Measurements from ENCODE around the gene NUCKS1. TPM values are rescaled to one million over a fixed set of nuclear protein-coding genes. Genes with fewer than 3 reads are reported as not detected.
A peak's percentile ranks its signal among the peaks of the same experiment; 100 is the strongest.

Gene NUCKS1
- total RNA-seq, 1 experiment from 2014 or later = 427 TPM

DNA sequence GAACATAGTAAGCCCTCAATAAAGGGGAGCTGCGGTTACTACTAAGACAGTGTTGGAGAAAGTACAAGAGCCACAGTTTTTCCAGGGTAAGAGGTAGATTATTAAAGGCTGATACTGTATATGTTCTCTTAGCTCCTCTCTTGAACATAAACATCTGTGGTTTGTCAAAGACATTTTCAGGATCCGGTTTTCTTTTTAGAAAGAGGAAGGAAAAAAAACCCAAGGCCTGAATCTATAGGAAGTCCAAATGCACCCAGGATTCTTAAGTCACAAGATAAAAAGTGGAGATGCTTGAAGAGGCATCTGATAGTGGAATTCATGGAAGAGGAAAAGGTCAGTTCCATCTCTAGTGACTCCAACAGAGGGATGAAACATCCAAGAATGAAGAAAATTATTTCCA, 45.1 kb downstream of the NUCKS1 start:
- Histone ChIP-seq H3K27me3 (ENCODE audit: insufficient read depth, low read length) (no peaks in the 10 kb centered on the region), H4K5ac (ENCODE audit: insufficient read length, low read depth, low read length) (no peak overlapping the region), H3K18ac (ENCODE audit: insufficient read length, low read depth, low read length) (no peak overlapping the region), H4K91ac (ENCODE audit: insufficient read length, low read depth, low read length) (no peak overlapping the region), H3T11ph (ENCODE audit: low read length) (no peak overlapping the region), H3K4me2 (ENCODE audit: insufficient read depth, insufficient read length, low read length) (no peak overlapping the region), H2BK5ac (ENCODE audit: insufficient read length, low read length) (no peak overlapping the region), H3K23ac (ENCODE audit: insufficient read length, low read depth, low read length) (no peak overlapping the region), H3K56ac (ENCODE audit: insufficient read length, low read depth, low read length) (no peak overlapping the region), H2BK20ac (ENCODE audit: low read depth, low read length, poor library complexity, severe bottlenecking) (no peak overlapping the region), H3K4ac (ENCODE audit: low read depth, low read length) (no peak overlapping the region), H2AFZ (ENCODE audit: low read length) (no peak overlapping the region), H4K20me1 (ENCODE audit: control insufficient read depth, insufficient read depth, insufficient read length) (no peaks in the 10 kb centered on the region), H3K9ac (ENCODE audit: extremely low read depth, insufficient read length, low read length) (no peak overlapping the region), H4K8ac (replicated peaks; ENCODE audit: insufficient read length, low read depth, low read length) (no peak overlapping the region), H3K9me3 (ENCODE audit: control insufficient read depth, low read depth, low read length) (no peaks in the 10 kb centered on the region), H2BK120ac (ENCODE audit: low read depth, low read length, poor library complexity, severe bottlenecking) (no peak overlapping the region), H3K4me1 (ENCODE audit: insufficient read depth, low read length) (peaks cover 3% of the 10 kb centered on the region; the same call in 1 of the 2 replicates), H2BK15ac (ENCODE audit: low read depth, low read length) (no peak overlapping the region), H3K14ac (ENCODE audit: insufficient read depth, low read length) (no peak overlapping the region), H3K23me2 (ENCODE audit: insufficient read length, low read depth, low read length, poor library complexity, severe bottlenecking) (no peaks in the 10 kb centered on the region), H2AK5ac (ENCODE audit: insufficient read length, low read length) (no peak overlapping the region), H2BK12ac (ENCODE audit: insufficient read length, low read depth, low read length) (no peak overlapping the region), H3K79me2 (ENCODE audit: insufficient read depth, low read length) (no peaks in the 10 kb centered on the region), H3K79me1 (ENCODE audit: insufficient read depth, low read depth, low read length, poor library complexity, severe bottlenecking) (no peaks in the 10 kb centered on the region), H3K27ac (ENCODE audit: insufficient read length, low read depth, low read length) (no peak overlapping the region)
- Mint-ChIP-seq H3K9me3 (no peaks in the 10 kb centered on the region), H3K36me3 (ENCODE audit: insufficient read depth in 1 of 3, low read depth in 3 of 3) (peaks cover 0 to 4% (median 3%) of the 10 kb centered on the region in 3 experiments; a peak in 3 of 7 replicates), H3K4me1 (peaks cover 24 to 30% of the 10 kb centered on the region in 2 experiments), H3K4me3 (no peak overlapping the region), H3K27me3 (ENCODE audit: low read depth) (no peaks in the 10 kb centered on the region), H3K27ac (peak overlapping the region in 1 of 3 experiments; percentile 41; a peak in 2 of 7 replicates)
- no peak for DNase-seq
- no CpG with 5 or more reads among the region's 2 CpGs for WGBS (ENCODE audit: extremely low coverage, insufficient read length, low lambda C conversion rate)
- no peak for TF ChIP-seq CTCF (conservative IDR thresholded peaks at IDR 0.05)

Data from H9 (cell line).